WTC11 (cell line): ENCODE measurements around the gene MEIS1. TPM values are rescaled to one million over a fixed set of nuclear protein-coding genes. Genes with fewer than 3 reads are reported as not detected.

Experiments
- ATAC-seq: fragments of 200-7000 bp; cut with Tn5 transposase; 2 replicates; pipeline ENCODE4 v1.10.0; 2021; ENCODE audit warnings: mild to moderate bottlenecking, moderate library complexity
- CTCF ChIA-PET: fragments of 300-600 bp; sonication (Branson Sonifier 250); formaldehyde crosslinking; loops from one replicate; lab custom pipeline; 2021; ENCODE audit warnings: antibody characterized with exemption; lab: Charles Lee
- POLR2A ChIA-PET: fragments of 350-600 bp; sonication (Branson Sonifier 250); formaldehyde crosslinking; loops from one replicate; lab custom pipeline; 2021; ENCODE audit warnings: antibody characterized with exemption; lab: Charles Lee
- DNase-seq: peaks from one replicate; pipeline ENCODE4 v3.0.0; 2021; ENCODE audit warnings: low spot score
- H3K27ac Mint-ChIP-seq: 2 replicates; pipeline ENCODE4 v1.8.0; 2021; ENCODE audit warnings: mixed read lengths
- H3K27me3 Mint-ChIP-seq: 2 replicates; pipeline ENCODE4 v1.8.0; 2021; ENCODE audit warnings: low read depth, mild to moderate bottlenecking, moderate library complexity, mixed read lengths
- H3K36me3 Mint-ChIP-seq: 2 replicates; pipeline ENCODE4 v1.8.0; 2021; ENCODE audit warnings: mixed read lengths
- H3K4me1 Mint-ChIP-seq: 2 replicates; pipeline ENCODE4 v1.8.0; 2022; ENCODE audit warnings: mixed read lengths
- H3K4me3 Mint-ChIP-seq: 2 replicates; pipeline ENCODE4 v1.8.0; 2021; ENCODE audit warnings: mild to moderate bottlenecking, moderate library complexity, mixed read lengths
- H3K9me3 Mint-ChIP-seq: 2 replicates; pipeline ENCODE4 v1.8.0; 2021; ENCODE audit warnings: mixed read lengths
- CBFB ChIP-seq: sonication (generic); formaldehyde crosslinking; IDR thresholded peaks from 2 replicates; pipeline ENCODE4 v1.8.1; 2022; ENCODE audit warnings: mild to moderate bottlenecking, low read depth, missing genetic modification reagents
- CREB1 ChIP-seq: sonication (generic); formaldehyde crosslinking; IDR thresholded peaks from 2 replicates; pipeline ENCODE4 v1.8.0; 2023; ENCODE audit warnings: mild to moderate bottlenecking, missing genetic modification reagents
- ELF4 ChIP-seq: sonication (generic); formaldehyde crosslinking; IDR thresholded peaks from 2 replicates; pipeline ENCODE4 v1.8.1; 2022; ENCODE audit warnings: low read depth, mild to moderate bottlenecking, moderate library complexity, missing genetic modification reagents
- EMX1 ChIP-seq: fragments of 250-450 bp; sonication (Bioruptor Pico); IDR thresholded peaks from 2 replicates; pipeline ENCODE4 v1.8.0; 2021; ENCODE audit warnings: mild to moderate bottlenecking
- FOXK1 ChIP-seq: sonication (generic); formaldehyde crosslinking; IDR thresholded peaks from 2 replicates; pipeline ENCODE4 v1.8.0; 2022; ENCODE audit warnings: mild to moderate bottlenecking, moderate library complexity, missing genetic modification reagents
- HMGA2 ChIP-seq: fragments of 250-450 bp; sonication (Bioruptor Pico); IDR thresholded peaks from 2 replicates; pipeline ENCODE4 v1.4.0; 2021; ENCODE audit warnings: mild to moderate bottlenecking, moderate library complexity
- JAZF1 ChIP-seq: fragments of 250-450 bp; sonication (Bioruptor Pico); IDR thresholded peaks from 2 replicates; pipeline ENCODE4 v1.9.0; 2021; ENCODE audit warnings: moderate library complexity, mild to moderate bottlenecking, inconsistent platforms
- KAT7 ChIP-seq: sonication (generic); formaldehyde crosslinking; IDR thresholded peaks from 2 replicates; pipeline ENCODE4 v1.8.1; 2023; ENCODE audit warnings: missing genetic modification reagents, mild to moderate bottlenecking, borderline replicate concordance
- MYBL2 ChIP-seq: sonication (generic); formaldehyde crosslinking; IDR thresholded peaks from 2 replicates; pipeline ENCODE4 v1.8.1; 2023; ENCODE audit warnings: mild to moderate bottlenecking, moderate library complexity, missing genetic modification reagents
- NFYB ChIP-seq: sonication (generic); formaldehyde crosslinking; conservative IDR thresholded peaks from 2 replicates; pipeline ENCODE4 v1.8.0; 2022; ENCODE audit warnings: low read depth, missing genetic modification reagents
- NR1H2 ChIP-seq: sonication (generic); formaldehyde crosslinking; IDR thresholded peaks from 2 replicates; pipeline ENCODE4 v1.9.0; 2021; ENCODE audit warnings: mild to moderate bottlenecking, moderate library complexity, missing genetic modification reagents
- NR3C1 ChIP-seq: sonication (generic); formaldehyde crosslinking; conservative IDR thresholded peaks from 2 replicates; pipeline ENCODE4 v1.8.1; 2023; ENCODE audit warnings: low read depth, mild to moderate bottlenecking, missing genetic modification reagents
- OVOL2 ChIP-seq: fragments of 250-450 bp; sonication (Bioruptor Pico); IDR thresholded peaks from 2 replicates; pipeline ENCODE4 v1.9.0; 2021; ENCODE audit warnings: mild to moderate bottlenecking, borderline replicate concordance
- RELA ChIP-seq: sonication (generic); formaldehyde crosslinking; IDR thresholded peaks from 2 replicates; pipeline ENCODE4 v1.8.1; 2022; ENCODE audit warnings: missing genetic modification reagents, mild to moderate bottlenecking, borderline replicate concordance
- RORB ChIP-seq: fragments of 250-450 bp; sonication (Bioruptor Pico); IDR thresholded peaks from 2 replicates; pipeline ENCODE4 v1.9.0; 2021; ENCODE audit warnings: mild to moderate bottlenecking
- SMAD3 ChIP-seq: sonication (generic); formaldehyde crosslinking; IDR thresholded peaks from 2 replicates; pipeline ENCODE4 v1.8.0; 2022; ENCODE audit warnings: missing genetic modification reagents, mild to moderate bottlenecking, borderline replicate concordance
- SMAD4 ChIP-seq: sonication (generic); formaldehyde crosslinking; IDR thresholded peaks from 2 replicates; pipeline ENCODE4 v1.8.0; 2022; ENCODE audit warnings: mild to moderate bottlenecking, missing genetic modification reagents
- TCF7 ChIP-seq: sonication (generic); formaldehyde crosslinking; IDR thresholded peaks from 2 replicates; pipeline ENCODE4 v1.8.0; 2022; ENCODE audit warnings: mild to moderate bottlenecking, low read depth, missing genetic modification reagents, moderate library complexity
- TEAD4 ChIP-seq: sonication (generic); formaldehyde crosslinking; IDR thresholded peaks from 2 replicates; pipeline ENCODE4 v1.8.0; 2022; ENCODE audit warnings: mild to moderate bottlenecking, missing genetic modification reagents
- ZNF138 ChIP-seq: sonication (generic); formaldehyde crosslinking; conservative IDR thresholded peaks from 2 replicates; pipeline ENCODE4 v1.8.1; 2022; ENCODE audit warnings: mild to moderate bottlenecking, moderate library complexity, missing genetic modification reagents
- total RNA-seq: library from RNA; stranded (reverse); gene quantifications from 3 replicates; pipeline ENCODE4 v1.2.3, GENCODE V29; 2021
- TF ChIP-seq, protein P1 (sequence below): sonication (generic); formaldehyde crosslinking; IDR thresholded peaks from 2 replicates; pipeline ENCODE4 v1.8.1; 2023; ENCODE audit warnings: mild to moderate bottlenecking, moderate library complexity, missing genetic modification reagents
- TF ChIP-seq, protein P2 (sequence below): sonication (generic); formaldehyde crosslinking; IDR thresholded peaks from 2 replicates; pipeline ENCODE4 v1.8.0; 2022; ENCODE audit warnings: mild to moderate bottlenecking, missing genetic modification reagents
- TF ChIP-seq, protein P3 (sequence below): sonication (generic); formaldehyde crosslinking; IDR thresholded peaks from 2 replicates; pipeline ENCODE4 v1.8.0; 2023; ENCODE audit warnings: missing genetic modification reagents
- TF ChIP-seq, protein P4 (sequence below): fragments of 250-450 bp; sonication (Bioruptor Pico); IDR thresholded peaks from 2 replicates; pipeline ENCODE4 v1.9.0; 2021; ENCODE audit warnings: mild to moderate bottlenecking
- TF ChIP-seq, protein P5 (sequence below): sonication (generic); formaldehyde crosslinking; IDR thresholded peaks from 2 replicates; pipeline ENCODE4 v1.8.0; 2022; ENCODE audit warnings: mild to moderate bottlenecking, missing genetic modification reagents
- TF ChIP-seq, protein P6 (sequence below): sonication (generic); formaldehyde crosslinking; conservative IDR thresholded peaks from 2 replicates; pipeline ENCODE4 v1.8.1; 2023; ENCODE audit warnings: mild to moderate bottlenecking, low read depth, missing genetic modification reagents, moderate library complexity

The MEIS1 gene
- total RNA-seq, 1 experiment from 2014 or later: 0.48 TPM

DNA sequence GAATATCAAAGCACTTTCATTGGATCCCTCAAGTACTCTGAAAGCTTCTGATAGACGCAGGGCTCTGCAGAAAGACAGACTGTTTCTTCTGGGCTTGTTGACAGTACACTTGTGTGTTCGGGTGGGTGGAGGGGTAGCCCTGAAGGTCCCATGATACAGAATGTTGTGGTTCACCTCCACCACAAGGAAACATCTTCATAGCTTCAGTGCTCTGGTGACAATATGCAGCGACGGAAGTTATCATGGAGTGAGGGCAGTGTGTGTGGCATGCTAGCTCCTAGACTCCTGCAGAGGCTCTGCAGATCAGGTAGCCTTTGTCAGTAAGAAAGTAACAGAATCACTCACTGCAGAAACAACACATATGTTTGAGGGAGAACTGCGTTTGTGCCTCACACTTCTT lies 90.7 kb downstream of the MEIS1 start:
- Mint-ChIP-seq H3K27ac (no peak overlapping the region), H3K36me3 (no peaks in the 10 kb centered on the region), H3K4me3 (no peak overlapping the region), H3K4me1 (peaks cover 27% of the 10 kb centered on the region), H3K27me3 (no peaks in the 10 kb centered on the region), H3K9me3 (no peaks in the 10 kb centered on the region)
- POLR2A ChIA-PET: no interaction called here
- ATAC-seq (no peak), DNase-seq (no peak)
- CTCF ChIA-PET: no interaction called here
- TF ChIP-seq EMX1 (CRISPR knock-in tag) (no peak), TEAD4 (CRISPR knock-in tag) (no peak), CBFB (no peak), FOXK1 (CRISPR knock-in tag) (no peak), NFYB (CRISPR knock-in tag) (no peak), ZNF138 (CRISPR knock-in tag) (no peak), ELF4 (CRISPR knock-in tag) (no peak), HMGA2 (CRISPR knock-in tag) (no peak), SMAD4 (CRISPR knock-in tag) (no peak), RELA (CRISPR knock-in tag) (no peak), TCF7 (no peak), MYBL2 (CRISPR knock-in tag) (no peak), CREB1 (CRISPR knock-in tag) (no peak), NR1H2 (no peak)
- TF ChIP-seq, protein P1, sequence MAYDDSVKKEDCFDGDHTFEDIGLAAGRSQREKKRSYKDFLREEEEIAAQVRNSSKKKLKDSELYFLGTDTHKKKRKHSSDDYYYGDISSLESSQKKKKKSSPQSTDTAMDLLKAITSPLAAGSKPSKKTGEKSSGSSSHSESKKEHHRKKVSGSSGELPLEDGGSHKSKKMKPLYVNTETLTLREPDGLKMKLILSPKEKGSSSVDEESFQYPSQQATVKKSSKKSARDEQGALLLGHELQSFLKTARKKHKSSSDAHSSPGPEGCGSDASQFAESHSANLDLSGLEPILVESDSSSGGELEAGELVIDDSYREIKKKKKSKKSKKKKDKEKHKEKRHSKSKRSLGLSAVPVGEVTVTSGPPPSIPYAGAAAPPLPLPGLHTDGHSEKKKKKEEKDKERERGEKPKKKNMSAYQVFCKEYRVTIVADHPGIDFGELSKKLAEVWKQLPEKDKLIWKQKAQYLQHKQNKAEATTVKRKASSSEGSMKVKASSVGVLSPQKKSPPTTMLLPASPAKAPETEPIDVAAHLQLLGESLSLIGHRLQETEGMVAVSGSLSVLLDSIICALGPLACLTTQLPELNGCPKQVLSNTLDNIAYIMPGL: no peak

DNA sequence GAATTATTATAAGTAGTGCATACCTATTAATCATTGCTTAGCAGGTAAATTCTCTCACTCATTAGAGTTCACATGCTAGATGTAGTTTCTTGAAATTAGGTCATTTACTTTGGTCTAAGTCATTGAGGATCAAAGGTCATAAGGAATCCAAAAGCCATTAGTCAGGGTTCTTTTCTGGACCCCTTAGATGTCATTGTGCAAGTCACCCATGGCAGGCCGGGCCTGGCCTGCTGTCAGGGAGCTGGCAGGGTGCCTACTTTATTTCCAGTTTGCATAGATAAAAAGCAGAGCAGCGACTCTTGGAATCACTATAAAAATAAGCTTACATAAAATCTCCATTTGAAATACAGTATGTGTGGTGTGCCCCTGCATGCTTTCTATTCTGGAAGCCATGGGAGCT lies 91.3 kb downstream of the MEIS1 start:
- CTCF ChIA-PET: no interaction called here
- ATAC-seq: no peak
- H3K27ac Mint-ChIP-seq: no peak overlapping the region
- no peaks in the 10 kb centered on the region for H3K36me3 Mint-ChIP-seq
- no peak for DNase-seq
- no peaks in the 10 kb centered on the region for H3K27me3 Mint-ChIP-seq
- peaks cover 25% of the 10 kb centered on the region for H3K4me1 Mint-ChIP-seq
- POLR2A ChIA-PET: no interaction called here
- H3K4me3 Mint-ChIP-seq: no peak overlapping the region
- no peaks in the 10 kb centered on the region for H3K9me3 Mint-ChIP-seq
- TF ChIP-seq SMAD3 (CRISPR knock-in tag) (no peak), NR3C1 (CRISPR knock-in tag) (no peak), TCF7 (no peak), JAZF1 (CRISPR knock-in tag) (no peak), KAT7 (CRISPR knock-in tag) (no peak), OVOL2 (CRISPR knock-in tag) (no peak), RORB (CRISPR knock-in tag) (no peak)
- TF ChIP-seq, protein P2, sequence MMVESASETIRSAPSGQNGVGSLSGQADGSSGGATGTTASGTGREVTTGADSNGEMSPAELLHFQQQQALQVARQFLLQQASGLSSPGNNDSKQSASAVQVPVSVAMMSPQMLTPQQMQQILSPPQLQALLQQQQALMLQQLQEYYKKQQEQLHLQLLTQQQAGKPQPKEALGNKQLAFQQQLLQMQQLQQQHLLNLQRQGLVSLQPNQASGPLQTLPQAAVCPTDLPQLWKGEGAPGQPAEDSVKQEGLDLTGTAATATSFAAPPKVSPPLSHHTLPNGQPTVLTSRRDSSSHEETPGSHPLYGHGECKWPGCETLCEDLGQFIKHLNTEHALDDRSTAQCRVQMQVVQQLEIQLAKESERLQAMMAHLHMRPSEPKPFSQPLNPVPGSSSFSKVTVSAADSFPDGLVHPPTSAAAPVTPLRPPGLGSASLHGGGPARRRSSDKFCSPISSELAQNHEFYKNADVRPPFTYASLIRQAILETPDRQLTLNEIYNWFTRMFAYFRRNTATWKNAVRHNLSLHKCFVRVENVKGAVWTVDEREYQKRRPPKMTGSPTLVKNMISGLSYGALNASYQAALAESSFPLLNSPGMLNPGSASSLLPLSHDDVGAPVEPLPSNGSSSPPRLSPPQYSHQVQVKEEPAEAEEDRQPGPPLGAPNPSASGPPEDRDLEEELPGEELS (CRISPR knock-in tag): no peak
- TF ChIP-seq, protein P3, sequence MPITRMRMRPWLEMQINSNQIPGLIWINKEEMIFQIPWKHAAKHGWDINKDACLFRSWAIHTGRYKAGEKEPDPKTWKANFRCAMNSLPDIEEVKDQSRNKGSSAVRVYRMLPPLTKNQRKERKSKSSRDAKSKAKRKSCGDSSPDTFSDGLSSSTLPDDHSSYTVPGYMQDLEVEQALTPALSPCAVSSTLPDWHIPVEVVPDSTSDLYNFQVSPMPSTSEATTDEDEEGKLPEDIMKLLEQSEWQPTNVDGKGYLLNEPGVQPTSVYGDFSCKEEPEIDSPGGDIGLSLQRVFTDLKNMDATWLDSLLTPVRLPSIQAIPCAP (CRISPR knock-in tag): no peak
- TF ChIP-seq, protein P4, sequence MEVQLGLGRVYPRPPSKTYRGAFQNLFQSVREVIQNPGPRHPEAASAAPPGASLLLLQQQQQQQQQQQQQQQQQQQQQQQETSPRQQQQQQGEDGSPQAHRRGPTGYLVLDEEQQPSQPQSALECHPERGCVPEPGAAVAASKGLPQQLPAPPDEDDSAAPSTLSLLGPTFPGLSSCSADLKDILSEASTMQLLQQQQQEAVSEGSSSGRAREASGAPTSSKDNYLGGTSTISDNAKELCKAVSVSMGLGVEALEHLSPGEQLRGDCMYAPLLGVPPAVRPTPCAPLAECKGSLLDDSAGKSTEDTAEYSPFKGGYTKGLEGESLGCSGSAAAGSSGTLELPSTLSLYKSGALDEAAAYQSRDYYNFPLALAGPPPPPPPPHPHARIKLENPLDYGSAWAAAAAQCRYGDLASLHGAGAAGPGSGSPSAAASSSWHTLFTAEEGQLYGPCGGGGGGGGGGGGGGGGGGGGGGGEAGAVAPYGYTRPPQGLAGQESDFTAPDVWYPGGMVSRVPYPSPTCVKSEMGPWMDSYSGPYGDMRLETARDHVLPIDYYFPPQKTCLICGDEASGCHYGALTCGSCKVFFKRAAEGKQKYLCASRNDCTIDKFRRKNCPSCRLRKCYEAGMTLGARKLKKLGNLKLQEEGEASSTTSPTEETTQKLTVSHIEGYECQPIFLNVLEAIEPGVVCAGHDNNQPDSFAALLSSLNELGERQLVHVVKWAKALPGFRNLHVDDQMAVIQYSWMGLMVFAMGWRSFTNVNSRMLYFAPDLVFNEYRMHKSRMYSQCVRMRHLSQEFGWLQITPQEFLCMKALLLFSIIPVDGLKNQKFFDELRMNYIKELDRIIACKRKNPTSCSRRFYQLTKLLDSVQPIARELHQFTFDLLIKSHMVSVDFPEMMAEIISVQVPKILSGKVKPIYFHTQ: no peak
- TF ChIP-seq, protein P5, sequence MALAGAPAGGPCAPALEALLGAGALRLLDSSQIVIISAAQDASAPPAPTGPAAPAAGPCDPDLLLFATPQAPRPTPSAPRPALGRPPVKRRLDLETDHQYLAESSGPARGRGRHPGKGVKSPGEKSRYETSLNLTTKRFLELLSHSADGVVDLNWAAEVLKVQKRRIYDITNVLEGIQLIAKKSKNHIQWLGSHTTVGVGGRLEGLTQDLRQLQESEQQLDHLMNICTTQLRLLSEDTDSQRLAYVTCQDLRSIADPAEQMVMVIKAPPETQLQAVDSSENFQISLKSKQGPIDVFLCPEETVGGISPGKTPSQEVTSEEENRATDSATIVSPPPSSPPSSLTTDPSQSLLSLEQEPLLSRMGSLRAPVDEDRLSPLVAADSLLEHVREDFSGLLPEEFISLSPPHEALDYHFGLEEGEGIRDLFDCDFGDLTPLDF (CRISPR knock-in tag): no peak
- TF ChIP-seq, protein P6, sequence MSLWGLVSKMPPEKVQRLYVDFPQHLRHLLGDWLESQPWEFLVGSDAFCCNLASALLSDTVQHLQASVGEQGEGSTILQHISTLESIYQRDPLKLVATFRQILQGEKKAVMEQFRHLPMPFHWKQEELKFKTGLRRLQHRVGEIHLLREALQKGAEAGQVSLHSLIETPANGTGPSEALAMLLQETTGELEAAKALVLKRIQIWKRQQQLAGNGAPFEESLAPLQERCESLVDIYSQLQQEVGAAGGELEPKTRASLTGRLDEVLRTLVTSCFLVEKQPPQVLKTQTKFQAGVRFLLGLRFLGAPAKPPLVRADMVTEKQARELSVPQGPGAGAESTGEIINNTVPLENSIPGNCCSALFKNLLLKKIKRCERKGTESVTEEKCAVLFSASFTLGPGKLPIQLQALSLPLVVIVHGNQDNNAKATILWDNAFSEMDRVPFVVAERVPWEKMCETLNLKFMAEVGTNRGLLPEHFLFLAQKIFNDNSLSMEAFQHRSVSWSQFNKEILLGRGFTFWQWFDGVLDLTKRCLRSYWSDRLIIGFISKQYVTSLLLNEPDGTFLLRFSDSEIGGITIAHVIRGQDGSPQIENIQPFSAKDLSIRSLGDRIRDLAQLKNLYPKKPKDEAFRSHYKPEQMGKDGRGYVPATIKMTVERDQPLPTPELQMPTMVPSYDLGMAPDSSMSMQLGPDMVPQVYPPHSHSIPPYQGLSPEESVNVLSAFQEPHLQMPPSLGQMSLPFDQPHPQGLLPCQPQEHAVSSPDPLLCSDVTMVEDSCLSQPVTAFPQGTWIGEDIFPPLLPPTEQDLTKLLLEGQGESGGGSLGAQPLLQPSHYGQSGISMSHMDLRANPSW (CRISPR knock-in tag): no peak
